K562 (cell line): ENCODE results near the gene GALNT16. TPM values are rescaled to one million over a fixed set of nuclear protein-coding genes. Genes with fewer than 3 reads are reported as not detected.
A peak's percentile ranks its signal among the peaks of the same experiment; 100 is the strongest.

Source experiments
- ATAC-seq: fragments of 200-7000 bp; cut with Tn5 transposase; 3 replicates; pipeline ENCODE4 v1.9.1; 2020; ENCODE audit warnings: moderate library complexity
- BruUV-seq: library from RNA; stranded (reverse); fragments of 400-500 nt; replicated peaks from 2 replicates; lab custom pipeline; 2021; lab: Mats Ljungman, UMichigan
- CTCF ChIA-PET: fragments of 300-600 bp; formaldehyde crosslinking; extraction: SDS; loops from one replicate; lab custom pipeline; 2021; ENCODE audit warnings: low intra/inter-chr PET ratio; lab: Yijun Ruan, JAX
- POLR2A ChIA-PET: fragments of 300-600, 350-650 bp; sonication (Branson Sonifier 250); formaldehyde crosslinking; extraction: SDS; loops from one replicate; lab custom pipeline; 2021; ENCODE audit warnings: antibody characterized with exemption, inconsistent platforms; lab: Yijun Ruan, JAX
- DNase-seq, 4 experiments: peaks; one replicate each; pipeline versions ENCODE4 v3.0.0 to v3.0.0-alpha.2; 2011 to 2018; ENCODE audit warnings: low spot score in 3 of 4, mixed read lengths in 3 of 4; ENCODE audit errors: extremely low read depth in 1 of 4
- FAIRE-seq: peaks from 2 replicates; lab custom pipeline; 2011; peaks lifted over from hg19 to GRCh38; lab: Jason Lieb, UNC
- H2AFZ ChIP-seq: 2 replicates; pipeline ENCODE4 v1.6.0; 2011; ENCODE audit warnings: low read depth, low read length, control low read depth, inconsistent platforms
- H3K27ac ChIP-seq: fragments of 200-600 bp; 3 replicates; pipeline ENCODE4 v1.8.0; 2011; ENCODE audit warnings: low read depth, mild to moderate bottlenecking, control low read depth, inconsistent platforms, low read length, moderate library complexity, mixed read lengths; ENCODE audit errors: extremely low read depth
- H3K27me3 ChIP-seq, 2 experiments: fragments of 300-600 bp in 1 of 2; 2 replicates in 1 of 2; 3 replicates in 1 of 2; pipeline versions ENCODE4 v1.6.0 to v1.8.0; 2011; ENCODE audit warnings: inconsistent platforms in 2 of 2, low read length in 2 of 2, mild to moderate bottlenecking in 1 of 2, mixed read lengths in 1 of 2, moderate library complexity in 1 of 2; ENCODE audit not compliant: control insufficient read depth in 2 of 2, insufficient read depth in 2 of 2
- H3K36me3 ChIP-seq: fragments of 300-600 bp; 3 replicates; pipeline ENCODE4 v1.8.0; 2011; ENCODE audit warnings: mild to moderate bottlenecking, low read length, inconsistent platforms; ENCODE audit not compliant: control insufficient read depth, insufficient read depth
- H3K4me1 ChIP-seq, 2 experiments: fragments of 200-600 bp in 1 of 2; replicated peaks in 1 of 2; 2 replicates in 1 of 2; 3 replicates in 1 of 2; pipeline versions ENCODE4 v1.5.1 to v1.8.0; 2011; ENCODE audit warnings: inconsistent platforms in 2 of 2, low read length in 2 of 2, mild to moderate bottlenecking in 1 of 2, mixed read lengths in 1 of 2, moderate library complexity in 1 of 2; ENCODE audit not compliant: control insufficient read depth in 2 of 2, insufficient read depth in 2 of 2
- H3K4me2 ChIP-seq: 2 replicates; pipeline ENCODE4 v1.6.1; 2011; ENCODE audit warnings: low read length, control low read depth, inconsistent platforms, mixed read lengths; ENCODE audit not compliant: insufficient read depth
- H3K4me3 ChIP-seq: fragments of 200-600 bp; sonication (generic), shearing (Covaris generic); 2 replicates; pipeline ENCODE4 v1.5.1; 2016; ENCODE audit warnings: control low read depth, inconsistent platforms
- H3K79me2 ChIP-seq: fragments of 200-600 bp; 3 replicates; pipeline ENCODE4 v1.8.0; 2011; ENCODE audit warnings: low read length, inconsistent platforms; ENCODE audit not compliant: control insufficient read depth, insufficient read depth
- H3K9ac ChIP-seq, 2 experiments: 2 replicates each; pipeline versions ENCODE4 v1.6.0 to v1.6.1; 2011; ENCODE audit warnings: low read depth in 2 of 2, low read length in 2 of 2, control low read depth in 1 of 2, inconsistent platforms in 1 of 2, mild to moderate bottlenecking in 1 of 2, mixed read lengths in 1 of 2; ENCODE audit not compliant: insufficient read depth in 1 of 2
- H3K9me1 ChIP-seq: one replicate; pipeline ENCODE4 v1.6.0; 2011; ENCODE audit warnings: inconsistent platforms, mild to moderate bottlenecking, low read length, moderate library complexity; ENCODE audit not compliant: control insufficient read depth, insufficient read depth
- H3K9me3 ChIP-seq: replicated peaks from 2 replicates; pipeline ENCODE4 v1.5.1; 2011; ENCODE audit warnings: low read depth, low read length, inconsistent platforms; ENCODE audit not compliant: control insufficient read depth, insufficient read depth
- H4K20me1 ChIP-seq: replicated peaks from 2 replicates; pipeline ENCODE4 v1.6.1; 2011; ENCODE audit warnings: low read length, inconsistent platforms, mixed read lengths; ENCODE audit not compliant: control insufficient read depth, insufficient read depth
- CTCF ChIP-seq, 3 experiments: IDR thresholded peaks in 2 of 3; conservative IDR thresholded peaks in 1 of 3; 2 replicates each; pipeline ENCODE4 v1.5.1; 2011 to 2012; ENCODE audit warnings: low read length in 3 of 3, mild to moderate bottlenecking in 3 of 3, control low read depth in 2 of 3, improper control_type of control experiment in 1 of 3, inconsistent platforms in 1 of 3, low read depth in 1 of 3, mixed read lengths in 1 of 3, moderate library complexity in 1 of 3; ENCODE audit not compliant: insufficient read depth in 2 of 3
- KDM5B ChIP-seq: fragments of 200-600 bp; sonication (generic); IDR thresholded peaks from 2 replicates; pipeline ENCODE4 v1.6.1; 2012; ENCODE audit warnings: low read depth, mild to moderate bottlenecking, moderate library complexity, low read length, control low read depth, inconsistent platforms; ENCODE audit not compliant: insufficient replicate concordance
- LARP7 ChIP-seq: fragments of 450-650 bp; IDR thresholded peaks from 2 replicates; pipeline ENCODE4 v1.6.1; 2016
- POLR3A ChIP-seq: IDR thresholded peaks from 2 replicates; pipeline ENCODE4 v1.6.1; 2011; ENCODE audit warnings: borderline replicate concordance, mild to moderate bottlenecking, moderate library complexity; ENCODE audit not compliant: insufficient read length, insufficient read depth; ENCODE audit errors: extremely low read depth
- RBBP5 ChIP-seq: fragments of 200-600 bp; sonication (generic); IDR thresholded peaks from 2 replicates; pipeline ENCODE4 v1.6.1; 2012; ENCODE audit warnings: borderline replicate concordance, mild to moderate bottlenecking, low read length, control low read depth, inconsistent platforms; ENCODE audit not compliant: insufficient read depth, poor library complexity, severe bottlenecking
- TAF1 ChIP-seq: IDR thresholded peaks from 2 replicates; pipeline ENCODE4 v1.6.1; 2011; ENCODE audit warnings: mild to moderate bottlenecking, low read length, moderate library complexity; ENCODE audit not compliant: insufficient read depth, control insufficient read depth, severe bottlenecking; ENCODE audit errors: extremely low read depth
- ZKSCAN1 ChIP-seq: fragments of 150-350 bp; IDR thresholded peaks from 2 replicates; pipeline ENCODE4 v1.6.1; 2016; ENCODE audit warnings: low read depth, low read length
- ZNF699 ChIP-seq: fragments of 250-450 bp; sonication (Bioruptor Pico); IDR thresholded peaks from 2 replicates; pipeline ENCODE4 v1.8.0; 2021; ENCODE audit warnings: mild to moderate bottlenecking, moderate library complexity; ENCODE audit not compliant: insufficient replicate concordance
- WGBS: fragments of 100-300 bp; shearing (Covaris generic); methylation state at CpG from one replicate; pipeline ENCODE4 v1.1.6; 2016; ENCODE audit warnings: low coverage, mixed read lengths; ENCODE audit not compliant: insufficient coverage; ENCODE audit errors: missing lambda C conversion rate; 5-methylcytosine and 5-hydroxymethylcytosine counted together
- in situ Hi-C: fragments of 300-500 bp; cut with MboI; formaldehyde crosslinking; loops from 4 replicates; pipeline ENCODE4 v1.15.0; 2018; ENCODE audit warnings: inconsistent platforms, mixed read lengths
- intact Hi-C: fragments of 100-400 bp; cut with micrococcal nuclease; formaldehyde crosslinking; loops from 2 replicates; pipeline ENCODE4 v1.14.2; 2022
- polyA plus RNA-seq, 8 experiments: library from polyadenylated mRNA; depleted of rRNA in 4 of 8; stranded (reverse) in 5 of 8; unstranded in 3 of 8; fragments of >200 nt; fragmentation: Nextera tagmentation in 2 of 8; fragmentation: Illumina TruSeq in 1 of 8; extraction: Ambion mirVana in 2 of 8; extraction: Trizol in 1 of 8; gene quantifications; 2 replicates each; pipeline versions ENCODE4 v1.2.1 to v1.2.3, GENCODE V29; 2011 to 2014; ENCODE audit warnings: inconsistent platforms in 1 of 8, missing spikeins in 1 of 8
- total RNA-seq, 7 experiments: library from RNA; depleted of rRNA in 6 of 7; stranded (reverse); fragments of >200 nt in 6 of 7; fragmentation: Illumina TruSeq in 2 of 7; extraction: Trizol in 2 of 7; gene quantifications; 2 replicates each; pipeline versions ENCODE4 v1.2.1 to v1.2.3, GENCODE V29; 2011 to 2021; ENCODE audit warnings: low replicate concordance in 1 of 7

GALNT16 gene
- total and polyA plus RNA-seq, 9 of the 15 experiments (the other 6 are each of a cell fraction or from before 2014, with no cell fraction given) = not detected

GRCh38 chr14:69247676-69248440, 12.1 kb upstream of the GALNT16 start:
- no peak for FAIRE-seq
- BruUV-seq = no TSS peak
- 0% methylated on average over 3 of the region's 3 CpGs for whole genome bisulfite sequencing
- no peak for ATAC-seq
- no peak for DNase-seq
- H3K4me2 ChIP-seq = no peak overlapping the region
- no peak overlapping the region for H3K9ac ChIP-seq
- H3K36me3 ChIP-seq = no peaks in the 10 kb centered on the region
- no peaks in the 10 kb centered on the region for H3K79me2 ChIP-seq
- no peak for TF ChIP-seq RBBP5
- TF ChIP-seq TAF1 = no peak
- TF ChIP-seq LARP7 = no peak
- TF ChIP-seq ZNF699 (CRISPR knock-in tag) = no peak
- TF ChIP-seq CTCF (IDR thresholded peaks at IDR 0.05 in 2 of 3, conservative IDR thresholded peaks at IDR 0.05 in 1 of 3; ENCODE audit: insufficient read depth in 2 of 3, low read depth in 1 of 3, low read length in 3 of 3) = peak in 1 of 3 experiments; percentile 18; a peak in 1 of 6 replicates
- no peak for TF ChIP-seq ZKSCAN1
- no peak for TF ChIP-seq KDM5B
- TF ChIP-seq POLR3A = no peak
- CTCF ChIA-PET = no interaction called here
- no peak overlapping the region for H3K4me3 ChIP-seq
- H2AFZ ChIP-seq = no peak overlapping the region
- no peaks in the 10 kb centered on the region for H3K9me3 ChIP-seq
- in situ Hi-C loops (no loop called here), intact Hi-C loops (loop anchor here (10.0 kb wide), 1 partner anchor 327 kb away; the partner anchor contains the start of gene CCDC177)
- H3K9me1 ChIP-seq = no peaks in the 10 kb centered on the region
- POLR2A ChIA-PET = no interaction called here
- no peaks in the 10 kb centered on the region; the same call in 1 of the 2 replicates for H4K20me1 ChIP-seq
- H3K27ac ChIP-seq = no peak overlapping the region
- H3K27me3 ChIP-seq = peaks cover 2 to 22% of the 10 kb centered on the region in 2 experiments; a peak in 3 of 5 replicates
- no peaks in the 10 kb centered on the region for H3K4me1 ChIP-seq
